Measurements from ENCODE around the gene ARHGAP1. TPM values are rescaled to one million over a fixed set of nuclear protein-coding genes. Genes with fewer than 3 reads are reported as not detected.

ARHGAP1 gene
- total RNA-seq, 1 donor = 62.2 TPM

DNA sequence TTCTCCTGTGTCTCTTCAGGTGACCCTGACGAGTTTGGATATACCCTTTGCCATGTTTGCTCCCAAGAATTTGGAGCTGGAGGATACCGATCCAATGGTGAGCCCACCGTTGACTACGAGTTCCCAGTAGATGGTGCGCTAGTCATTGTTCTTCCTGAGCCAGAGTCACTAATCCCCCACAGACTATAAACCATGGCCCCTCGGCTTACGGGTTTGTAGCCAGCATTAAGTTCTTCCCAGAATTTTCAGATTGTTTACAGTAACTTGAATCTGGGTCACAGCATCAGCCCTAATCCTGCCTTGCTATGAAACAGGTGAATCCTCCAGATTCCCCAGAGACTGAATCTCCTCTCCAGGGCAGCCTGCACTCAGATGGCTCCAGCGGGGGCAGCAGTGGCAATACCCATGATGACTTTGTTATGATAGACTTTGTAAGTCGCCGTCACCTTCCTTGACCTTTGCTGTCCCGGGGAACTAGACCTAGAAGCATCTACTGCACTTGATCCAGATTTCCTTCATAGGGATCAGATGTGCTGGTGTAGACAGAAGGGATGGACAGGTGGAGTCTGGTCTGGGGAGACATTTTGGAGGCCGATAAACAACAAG is 31.8 kb downstream of the ARHGAP1 start:
- TF ChIP-seq, protein P1, sequence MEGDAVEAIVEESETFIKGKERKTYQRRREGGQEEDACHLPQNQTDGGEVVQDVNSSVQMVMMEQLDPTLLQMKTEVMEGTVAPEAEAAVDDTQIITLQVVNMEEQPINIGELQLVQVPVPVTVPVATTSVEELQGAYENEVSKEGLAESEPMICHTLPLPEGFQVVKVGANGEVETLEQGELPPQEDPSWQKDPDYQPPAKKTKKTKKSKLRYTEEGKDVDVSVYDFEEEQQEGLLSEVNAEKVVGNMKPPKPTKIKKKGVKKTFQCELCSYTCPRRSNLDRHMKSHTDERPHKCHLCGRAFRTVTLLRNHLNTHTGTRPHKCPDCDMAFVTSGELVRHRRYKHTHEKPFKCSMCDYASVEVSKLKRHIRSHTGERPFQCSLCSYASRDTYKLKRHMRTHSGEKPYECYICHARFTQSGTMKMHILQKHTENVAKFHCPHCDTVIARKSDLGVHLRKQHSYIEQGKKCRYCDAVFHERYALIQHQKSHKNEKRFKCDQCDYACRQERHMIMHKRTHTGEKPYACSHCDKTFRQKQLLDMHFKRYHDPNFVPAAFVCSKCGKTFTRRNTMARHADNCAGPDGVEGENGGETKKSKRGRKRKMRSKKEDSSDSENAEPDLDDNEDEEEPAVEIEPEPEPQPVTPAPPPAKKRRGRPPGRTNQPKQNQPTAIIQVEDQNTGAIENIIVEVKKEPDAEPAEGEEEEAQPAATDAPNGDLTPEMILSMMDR (IDR thresholded peaks at IDR 0.05; ENCODE audit: insufficient read depth, low read depth, low read length) = no peak
- no peak overlapping the region for H3K4me3 ChIP-seq (ENCODE audit: low read depth, low read length)
- no peak for DNase-seq (ENCODE audit: low read depth)

- no peak for DNase-seq (ENCODE audit: low read depth)
- H3K4me3 ChIP-seq (ENCODE audit: low read depth, low read length) = no peak overlapping the region
- TF ChIP-seq, protein P1 (IDR thresholded peaks at IDR 0.05; ENCODE audit: insufficient read depth, low read depth, low read length) = no peak
Observed at GRCh38 chr11:46667043-46667481, 33.4 kb downstream of the ARHGAP1 start.

GRCh38 chr11:46666516-46666915 is 33.9 kb downstream of the ARHGAP1 start:
- no peak for DNase-seq (ENCODE audit: low read depth)
- no peak overlapping the region for H3K4me3 ChIP-seq (ENCODE audit: low read depth, low read length)
- TF ChIP-seq, protein P1 (IDR thresholded peaks at IDR 0.05; ENCODE audit: insufficient read depth, low read depth, low read length) = no peak

- TF ChIP-seq, protein P1 (IDR thresholded peaks at IDR 0.05; ENCODE audit: insufficient read depth, low read depth, low read length) = no peak
- H3K4me3 ChIP-seq (ENCODE audit: low read depth, low read length) = no peak overlapping the region
- no peak for DNase-seq (ENCODE audit: low read depth)
Observed at GRCh38 chr11:46665356-46665755, 35.1 kb downstream of the ARHGAP1 start.

DNA sequence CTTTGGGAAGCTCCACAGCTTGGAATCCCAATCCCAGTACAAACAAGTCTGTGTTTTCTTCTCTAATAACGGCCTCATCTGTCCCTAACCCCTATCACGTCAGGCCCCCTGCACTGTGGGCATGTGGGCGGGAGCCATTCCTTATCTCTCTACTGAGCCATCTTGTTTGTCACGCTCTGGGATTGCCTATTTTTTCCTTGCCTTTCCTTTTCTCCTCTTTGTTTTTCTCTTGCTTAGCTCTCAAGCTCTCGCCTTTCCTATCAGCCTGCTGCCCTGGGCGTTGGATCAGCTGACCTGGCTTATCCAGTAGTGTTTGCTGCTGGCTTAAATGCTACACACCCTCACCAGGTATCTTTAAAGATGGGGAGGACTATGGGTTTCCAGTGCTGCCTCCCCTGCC is 35.8 kb downstream of the ARHGAP1 start:
- DNase-seq (ENCODE audit: low read depth) = no peak
- TF ChIP-seq, protein P1 (IDR thresholded peaks at IDR 0.05; ENCODE audit: insufficient read depth, low read depth, low read length) = no peak
- no peak overlapping the region for H3K4me3 ChIP-seq (ENCODE audit: low read depth, low read length)

GRCh38 chr11:46663277-46663940 is 37.0 kb downstream of the ARHGAP1 start:
- no peak overlapping the region for H3K4me3 ChIP-seq (ENCODE audit: low read depth, low read length)
- no peak for DNase-seq (ENCODE audit: low read depth)
- TF ChIP-seq, protein P1 (IDR thresholded peaks at IDR 0.05; ENCODE audit: insufficient read depth, low read depth, low read length) = no peak
